ENCODE results near the gene WBP11.

DNA sequence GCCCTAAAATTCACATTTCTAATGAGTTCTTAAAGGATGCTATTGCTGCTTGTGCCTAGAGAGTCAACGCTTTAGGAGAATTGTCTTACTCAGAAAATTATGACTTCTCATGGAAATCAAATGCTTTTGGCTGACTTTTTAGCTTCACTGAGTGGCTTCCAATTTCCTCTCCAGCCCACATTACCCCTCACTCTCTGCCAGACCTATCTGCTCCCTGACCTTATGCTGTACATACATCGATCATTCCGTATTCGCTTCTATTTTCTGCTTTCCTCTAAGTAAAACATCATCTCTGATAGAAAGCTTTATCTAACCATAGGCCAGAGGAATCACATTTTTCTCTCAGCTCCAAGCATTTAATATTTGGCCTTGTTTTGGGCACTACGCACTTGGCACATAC is 23.2 kb upstream of the WBP11 start:
- TF ChIP-seq, protein P1, sequence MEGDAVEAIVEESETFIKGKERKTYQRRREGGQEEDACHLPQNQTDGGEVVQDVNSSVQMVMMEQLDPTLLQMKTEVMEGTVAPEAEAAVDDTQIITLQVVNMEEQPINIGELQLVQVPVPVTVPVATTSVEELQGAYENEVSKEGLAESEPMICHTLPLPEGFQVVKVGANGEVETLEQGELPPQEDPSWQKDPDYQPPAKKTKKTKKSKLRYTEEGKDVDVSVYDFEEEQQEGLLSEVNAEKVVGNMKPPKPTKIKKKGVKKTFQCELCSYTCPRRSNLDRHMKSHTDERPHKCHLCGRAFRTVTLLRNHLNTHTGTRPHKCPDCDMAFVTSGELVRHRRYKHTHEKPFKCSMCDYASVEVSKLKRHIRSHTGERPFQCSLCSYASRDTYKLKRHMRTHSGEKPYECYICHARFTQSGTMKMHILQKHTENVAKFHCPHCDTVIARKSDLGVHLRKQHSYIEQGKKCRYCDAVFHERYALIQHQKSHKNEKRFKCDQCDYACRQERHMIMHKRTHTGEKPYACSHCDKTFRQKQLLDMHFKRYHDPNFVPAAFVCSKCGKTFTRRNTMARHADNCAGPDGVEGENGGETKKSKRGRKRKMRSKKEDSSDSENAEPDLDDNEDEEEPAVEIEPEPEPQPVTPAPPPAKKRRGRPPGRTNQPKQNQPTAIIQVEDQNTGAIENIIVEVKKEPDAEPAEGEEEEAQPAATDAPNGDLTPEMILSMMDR (IDR thresholded peaks at IDR 0.05) = no peak
- TF ChIP-seq POLR2A (IDR thresholded peaks at IDR 0.05) = no peak

Data from uterus (tissue), 2 donors.